Stimulated activated CD4-positive, alpha-beta T cell treated with anti-CD3 and anti-CD28 coated beads, Interleukin-4, amount 100 ng/mL, for 4 hours (primary cell): ENCODE results near the gene BLCAP.
"Not testable (repeated sequence)": the region's sequence is repeated elsewhere in the genome, so short reads cannot be mapped to it uniquely, and the experiment has no call there.

Experiments used
- DNase-seq, 2 experiments: peaks; one replicate each; pipeline ENCODE4 v3.0.0-alpha.2; 2020

The BLCAP gene

GRCh38 chr20:37556538-37556937, 28.9 kb upstream of the BLCAP start:
- no peak for DNase-seq

- not testable (repeated sequence) for DNase-seq
Observed at GRCh38 chr20:37554721-37555298, 27.1 kb upstream of the BLCAP start.

GRCh38 chr20:37552415-37552814, 24.7 kb upstream of the BLCAP start:
- no peak for DNase-seq

- not testable (repeated sequence) for DNase-seq
Observed at GRCh38 chr20:37551660-37552059, 24.0 kb upstream of the BLCAP start.

- DNase-seq = not testable (repeated sequence)
Observed at GRCh38 chr20:37550101-37550920, 22.6 kb upstream of the BLCAP start.

GRCh38 chr20:37547912-37548311, 20.2 kb upstream of the BLCAP start:
- no peak for DNase-seq

- DNase-seq = no peak
Observed at GRCh38 chr20:37545516-37545915, 17.8 kb upstream of the BLCAP start.

- DNase-seq = no peak
Observed at GRCh38 chr20:37544386-37544785, 16.7 kb upstream of the BLCAP start.

- DNase-seq = no peak
Observed at GRCh38 chr20:37543828-37544227, 16.2 kb upstream of the BLCAP start.

- DNase-seq = no peak
Observed at GRCh38 chr20:37542281-37542680, 14.6 kb upstream of the BLCAP start.

GRCh38 chr20:37541326-37541725, 13.7 kb upstream of the BLCAP start:
- no peak for DNase-seq

GRCh38 chr20:37540838-37541237, 13.2 kb upstream of the BLCAP start:
- not testable (repeated sequence) for DNase-seq

- no peak for DNase-seq
Observed at GRCh38 chr20:37540001-37540400, 12.3 kb upstream of the BLCAP start.

- no peak for DNase-seq
Observed at GRCh38 chr20:37539424-37539823, 11.7 kb upstream of the BLCAP start.

- no peak for DNase-seq
Observed at GRCh38 chr20:37538003-37538402, 10.3 kb upstream of the BLCAP start.

- no peak for DNase-seq
Observed at GRCh38 chr20:37537505-37537904, 9.8 kb upstream of the BLCAP start.

- no peak for DNase-seq
Observed at GRCh38 chr20:37535443-37536132, 7.9 kb upstream of the BLCAP start.

GRCh38 chr20:37534401-37535157, 6.9 kb upstream of the BLCAP start:
- peak in 1 of 2 experiments; percentile 36 for DNase-seq

- DNase-seq = no peak
Observed at GRCh38 chr20:37533154-37533715, 5.6 kb upstream of the BLCAP start.

- DNase-seq = no peak
Observed at GRCh38 chr20:37531856-37532255, 4.2 kb upstream of the BLCAP start.

- DNase-seq = no peak
Observed at GRCh38 chr20:37530696-37531095, 3.0 kb upstream of the BLCAP start.

GRCh38 chr20:37529968-37530600, 2.4 kb upstream of the BLCAP start:
- no peak for DNase-seq
